Stimulated activated CD4-positive, alpha-beta T cell treated with anti-CD3 and anti-CD28 coated beads, Interleukin-4, amount 100 ng/mL, for 1 hour (primary cell): ENCODE measurements around the gene OR13J1.

Source experiments
- DNase-seq: peaks from one replicate; pipeline ENCODE4 v3.0.0-alpha.2; 2020

OR13J1 gene

GRCh38 chr9:35856882-35857281, 13.3 kb downstream of the OR13J1 start:
- no peak for DNase-seq

GRCh38 chr9:35856206-35856605, 14.0 kb downstream of the OR13J1 start:
- DNase-seq = no peak

- no peak for DNase-seq
Observed at GRCh38 chr9:35854091-35854762, 16.0 kb downstream of the OR13J1 start.

- no peak for DNase-seq
Observed at GRCh38 chr9:35852876-35853865, 17.0 kb downstream of the OR13J1 start.

DNA sequence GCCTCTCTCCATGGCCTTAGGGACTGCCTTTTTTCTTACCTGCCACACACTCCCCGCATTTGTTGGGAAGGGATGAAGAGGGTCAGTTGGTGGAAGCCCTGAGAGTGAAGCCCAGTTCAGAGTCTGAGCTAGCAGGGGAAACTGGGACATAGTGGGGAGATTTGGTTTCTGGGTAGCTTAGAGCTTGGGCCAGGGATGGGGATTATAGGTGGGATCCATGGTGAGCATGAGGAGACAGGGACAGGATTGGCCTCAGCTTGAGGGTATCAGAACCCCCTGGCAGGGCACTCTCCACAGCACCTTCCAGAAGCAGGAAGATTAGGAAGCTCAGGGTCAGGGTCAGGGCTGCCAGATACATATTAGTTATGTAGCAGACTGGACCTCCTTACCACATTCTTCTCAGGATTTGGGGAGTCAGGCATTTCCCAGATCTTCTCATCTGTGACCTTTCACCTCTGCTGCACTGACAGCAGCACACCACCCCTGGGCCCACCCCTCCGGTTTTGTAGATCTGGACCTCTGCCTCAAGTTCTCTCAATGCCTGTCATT, 17.9 kb downstream of the OR13J1 start:
- no peak for DNase-seq

DNA sequence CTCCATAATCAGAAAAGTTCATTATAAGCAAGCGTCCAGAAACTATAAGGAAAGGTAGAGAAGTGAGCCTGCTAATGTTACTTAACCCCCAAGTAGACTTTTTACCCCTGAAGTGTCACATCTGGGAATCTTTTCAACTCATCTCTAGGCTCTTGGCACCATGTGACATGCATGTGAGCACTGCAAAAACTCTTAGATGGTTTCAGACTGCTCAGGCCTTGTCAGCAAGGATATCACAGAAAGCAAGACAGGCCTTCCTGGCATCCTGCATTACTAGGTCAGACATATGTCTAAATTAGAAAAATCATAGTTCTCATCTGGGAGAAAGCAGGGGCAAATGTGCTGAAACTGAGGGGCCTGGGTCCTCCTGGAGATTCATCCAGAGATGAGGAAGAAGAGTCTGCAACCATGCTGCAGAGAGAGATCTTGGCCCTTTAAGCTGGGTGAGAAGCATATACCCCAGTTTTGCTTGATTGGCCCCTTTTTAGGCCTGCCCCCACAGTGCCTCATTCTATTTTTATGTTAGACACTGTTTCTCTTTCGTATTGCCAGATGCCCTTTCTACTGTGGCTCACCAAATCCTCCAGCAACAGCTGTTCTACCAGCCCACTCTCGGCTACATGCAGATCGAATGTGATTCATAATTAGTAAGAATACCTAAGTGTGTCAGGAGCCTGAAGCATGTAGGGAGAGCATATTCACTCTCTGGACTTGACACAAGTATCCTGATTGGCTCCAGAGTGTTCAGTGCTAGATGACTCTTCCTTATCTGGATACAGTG, 22.2 kb downstream of the OR13J1 start:
- no peak for DNase-seq

DNA sequence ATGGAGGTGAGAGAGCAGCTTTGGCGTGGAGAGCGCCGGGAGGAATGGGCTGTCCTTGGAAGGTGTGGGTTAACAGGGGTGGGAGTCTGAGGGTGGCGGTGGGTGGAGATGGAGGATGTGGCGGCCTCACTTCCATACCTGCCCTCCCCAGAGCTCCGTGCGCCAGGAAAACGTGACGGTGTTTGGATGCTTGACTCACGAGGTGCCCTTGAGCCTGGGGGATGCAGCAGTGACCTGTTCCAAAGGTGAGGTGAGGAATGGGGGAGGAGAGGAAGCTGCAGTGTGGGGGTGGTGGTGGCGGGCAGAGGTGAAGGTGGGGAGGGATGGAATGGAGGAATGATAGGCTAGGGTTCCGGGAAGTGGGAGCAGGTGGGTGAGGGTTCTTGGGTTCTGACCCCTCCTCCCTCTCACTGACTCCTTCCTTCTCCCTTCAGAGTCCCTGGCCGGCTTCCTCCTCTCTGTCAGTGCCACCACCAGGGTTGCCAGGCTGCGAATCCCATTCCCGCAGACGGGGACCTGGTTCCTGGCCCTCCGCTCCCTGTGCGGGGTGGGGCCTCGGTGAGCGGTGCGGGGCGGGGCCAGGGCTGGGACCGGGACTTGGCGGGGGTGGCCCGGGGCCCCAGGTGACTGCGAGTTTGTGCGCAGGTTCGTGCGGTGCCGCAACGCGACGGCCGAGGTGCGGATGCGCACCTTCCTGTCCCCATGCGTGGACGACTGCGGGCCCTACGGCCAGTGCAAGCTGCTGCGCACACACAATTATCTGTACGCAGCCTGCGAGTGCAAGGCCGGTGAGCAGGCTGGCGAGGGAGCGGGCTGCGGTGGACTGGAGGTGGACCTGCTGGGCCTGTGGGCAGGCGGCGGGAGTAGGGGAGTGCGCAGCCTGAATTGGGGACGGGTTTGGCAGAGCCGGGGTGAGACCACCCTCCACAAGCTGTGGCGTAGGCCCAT, 24.1 kb downstream of the OR13J1 start:
- no peak for DNase-seq

- DNase-seq = no peak
Observed at GRCh38 chr9:35844628-35845270, 25.5 kb downstream of the OR13J1 start.

DNA sequence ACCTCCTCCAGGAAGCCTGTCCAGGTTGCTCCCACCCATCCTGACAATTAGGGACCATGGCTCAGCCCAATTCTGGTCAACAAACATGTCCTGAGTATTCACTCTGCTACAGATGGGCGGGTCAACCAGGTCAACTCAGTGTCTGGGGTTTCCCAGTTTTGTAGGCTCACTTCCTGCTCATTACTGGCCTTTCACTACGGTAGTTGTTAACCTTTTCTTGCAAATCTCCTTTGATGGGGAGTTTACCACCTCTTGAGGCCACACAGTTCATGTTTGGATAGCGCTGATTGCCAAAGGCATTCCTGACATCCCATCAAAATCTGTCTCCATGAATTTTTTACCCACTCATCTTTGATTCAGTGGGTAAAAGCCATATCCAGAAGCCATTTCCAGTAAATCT, 27.4 kb downstream of the OR13J1 start:
- no peak for DNase-seq

- DNase-seq = no peak
Observed at GRCh38 chr9:35842020-35842745, 28.0 kb downstream of the OR13J1 start.

DNA sequence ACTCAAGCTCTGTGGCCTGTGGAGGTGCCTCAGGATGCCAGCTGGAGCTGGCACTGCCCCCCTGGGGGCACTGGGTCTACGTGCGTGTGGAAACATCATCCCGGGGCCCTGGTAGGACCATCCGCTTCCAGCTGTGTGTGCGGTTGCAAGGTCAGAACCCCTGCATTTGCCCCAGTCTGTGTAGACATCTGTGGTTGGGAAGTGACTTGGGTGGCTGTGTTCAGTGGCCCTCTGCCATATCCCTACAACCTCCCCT, 28.6 kb downstream of the OR13J1 start:
- DNase-seq = no peak

GRCh38 chr9:35840881-35841644, 29.1 kb downstream of the OR13J1 start:
- DNase-seq = no peak

DNA sequence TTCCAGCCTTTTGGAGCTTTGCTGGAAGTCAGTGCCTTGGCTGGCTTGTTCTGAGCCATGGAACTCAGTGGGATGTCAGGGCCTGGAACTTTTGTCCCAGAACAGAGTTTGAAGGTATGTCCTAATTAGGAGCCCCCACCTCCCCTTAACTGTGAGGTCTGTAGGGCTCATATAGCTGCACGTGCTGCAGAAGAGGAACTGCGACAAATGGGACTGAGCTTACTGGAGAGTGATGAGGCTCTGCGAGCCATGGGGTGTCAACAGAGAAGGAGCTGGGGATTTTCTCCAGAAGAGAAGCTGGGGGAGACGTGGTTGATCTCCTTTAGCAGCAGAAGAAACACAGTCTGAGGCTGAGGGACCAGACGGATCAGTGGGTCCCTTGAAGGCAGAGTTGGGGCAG, 30.3 kb downstream of the OR13J1 start:
- no peak for DNase-seq

GRCh38 chr9:35836595-35836994, 33.6 kb downstream of the OR13J1 start:
- no peak for DNase-seq

DNA sequence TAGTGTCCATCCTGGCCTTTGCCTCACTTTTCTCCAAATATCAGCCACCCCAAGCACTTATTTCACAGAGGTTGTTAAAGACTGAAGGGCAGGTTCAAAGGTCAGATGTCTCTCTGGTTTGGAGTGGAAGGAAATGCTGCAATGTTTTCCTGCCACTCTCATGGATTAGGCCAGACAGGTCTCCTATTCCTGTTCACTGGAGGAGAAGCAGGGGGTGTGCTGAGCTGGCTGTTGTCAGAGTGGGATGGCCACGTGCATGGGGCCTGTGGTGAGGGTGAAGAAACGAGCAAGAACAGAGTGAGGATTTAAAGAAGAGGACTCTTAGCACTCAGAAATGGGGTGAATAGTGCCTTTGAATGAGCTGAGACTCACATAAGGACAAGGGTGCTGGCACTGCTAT, 34.4 kb downstream of the OR13J1 start:
- no peak for DNase-seq

DNA sequence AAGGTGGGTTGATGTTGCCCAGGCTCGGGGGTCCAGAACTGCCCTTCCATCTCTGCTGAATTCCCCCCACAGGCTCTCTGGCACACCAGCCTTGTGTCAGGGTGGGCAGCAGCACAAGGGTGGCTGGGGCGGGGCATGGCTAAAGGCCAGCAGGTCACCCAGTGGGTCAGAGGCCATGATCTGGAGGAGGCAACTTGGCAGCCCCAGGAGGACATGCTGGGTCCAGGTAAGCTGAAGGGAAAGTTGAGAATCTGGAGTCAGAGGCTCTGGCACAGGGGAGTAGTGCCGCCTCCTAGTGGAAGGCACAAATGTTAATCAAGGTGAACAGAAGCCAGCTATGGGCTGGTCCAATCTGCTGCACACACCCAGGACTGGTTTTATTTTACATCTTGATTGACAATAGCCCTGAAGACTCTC, 35.0 kb downstream of the OR13J1 start:
- no peak for DNase-seq

DNA sequence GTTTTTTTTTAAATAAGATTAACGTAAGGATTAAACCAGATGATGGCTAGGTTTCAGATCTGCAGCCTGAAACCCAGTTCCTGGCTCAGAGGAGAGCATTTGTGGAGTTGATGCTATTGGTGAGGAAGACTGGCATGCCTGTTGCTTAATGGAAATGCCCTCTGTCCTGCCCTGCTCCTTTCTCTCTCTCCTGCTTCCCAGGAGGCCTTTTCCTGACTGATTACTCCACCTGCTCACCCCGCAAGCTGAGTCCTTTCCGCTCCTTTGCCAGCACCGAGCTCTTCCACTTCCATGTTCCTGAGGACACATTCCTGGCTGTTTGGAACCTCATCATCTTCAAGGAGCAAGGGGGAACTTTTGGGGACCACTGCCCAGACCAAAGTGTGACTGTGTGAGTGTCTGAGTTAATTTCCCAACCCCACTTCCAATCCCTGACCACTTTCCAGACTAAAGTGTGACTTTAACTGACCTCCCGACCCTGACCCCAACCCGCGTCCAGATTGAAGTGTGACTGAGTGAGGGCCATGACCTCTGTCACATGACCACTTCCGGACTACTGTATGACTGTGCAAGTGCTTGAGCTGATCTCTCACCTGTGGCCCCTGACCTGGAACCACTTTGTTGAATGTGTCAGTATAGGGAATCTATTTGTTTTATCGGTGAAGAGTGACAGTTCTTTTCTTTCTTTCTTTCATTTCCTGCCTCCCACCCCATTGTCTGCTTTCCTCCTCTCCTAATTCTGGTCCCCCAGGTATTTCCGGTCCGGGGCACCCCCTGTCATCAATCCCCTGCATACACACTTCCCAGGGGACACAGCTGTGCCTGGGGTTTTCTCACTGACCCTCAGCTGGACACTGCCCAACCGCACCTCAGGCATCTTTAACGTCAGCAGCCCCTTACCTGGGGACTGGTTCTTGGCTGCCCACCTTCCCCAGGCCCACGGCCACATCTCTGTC, 35.7 kb downstream of the OR13J1 start:
- no peak for DNase-seq

GRCh38 chr9:35832814-35833213, 37.4 kb downstream of the OR13J1 start:
- no peak for DNase-seq

DNA sequence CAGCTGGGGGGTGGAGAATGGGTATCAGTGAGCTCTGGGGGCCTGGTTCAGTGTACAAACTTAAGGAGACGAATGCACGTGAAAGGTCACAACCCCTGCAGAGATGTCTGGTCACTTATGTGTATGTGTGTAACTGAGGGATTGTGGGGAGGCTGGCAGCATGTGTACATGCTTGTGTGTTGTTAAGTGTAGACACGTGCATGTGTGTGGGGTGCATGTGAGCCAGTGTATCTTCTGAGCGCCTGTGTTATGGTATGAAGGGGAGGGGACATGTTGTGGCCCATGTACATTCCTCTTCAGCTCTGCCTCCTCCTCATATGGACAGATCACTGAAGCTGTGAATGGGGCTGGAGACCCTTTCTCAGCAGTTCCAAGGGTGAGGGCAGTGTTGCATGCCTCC, 39.2 kb downstream of the OR13J1 start:
- no peak for DNase-seq
